Mammary epithelial cell (primary cell): Measurements from ENCODE around the gene TMTC2.

ENCODE experiments used
- CTCF ChIP-seq, 2 donors: IDR thresholded peaks in 1 of 2; conservative IDR thresholded peaks in 1 of 2; 2 replicates each; pipeline ENCODE4 v1.5.1; 2011 to 2012; ENCODE audit warnings: inconsistent platforms in 2 of 2, low read length in 2 of 2, mild to moderate bottlenecking in 2 of 2, control low read depth in 1 of 2, low read depth in 1 of 2; ENCODE audit not compliant: insufficient read depth in 1 of 2; ENCODE audit errors: extremely low read depth in 1 of 2
- EZH2 ChIP-seq: IDR thresholded peaks from 2 replicates; pipeline ENCODE4 v1.6.1; 2012; ENCODE audit warnings: low read length, inconsistent platforms, borderline replicate concordance

GRCh38 chr12:82955043-82955442, 268.3 kb downstream of the TMTC2 start:
- TF ChIP-seq CTCF (conservative IDR thresholded peaks at IDR 0.05 in 1 of 2, IDR thresholded peaks at IDR 0.05 in 1 of 2; ENCODE audit: extremely low read depth in 1 of 2, insufficient read depth in 1 of 2, low read depth in 1 of 2, low read length in 2 of 2) = no peak
- TF ChIP-seq EZH2 = no peak
